Measurements from ENCODE around the gene HOGA1. TPM values are rescaled to one million over a fixed set of nuclear protein-coding genes. Genes with fewer than 3 reads are reported as not detected.

The HOGA1 gene
- total RNA-seq, 2 experiments from 2014 or later = not detected

GRCh38 chr10:97590748-97591495, 6.7 kb downstream of the HOGA1 start:
- ChIA-PET CTCF (interaction anchor here (0.7 to 0.8 kb wide), 2 partner anchors 14 to 444 kb away, joined by 3 to 5 read pairs; no protein-coding TSS in a partner anchor), POLR2A (interaction anchor here (1.6 kb wide), 1 partner anchor 10 kb away, joined by 3 read pairs; no protein-coding TSS in a partner anchor)
- DNase-seq = no peak
- H3K27ac Mint-ChIP-seq = no peak overlapping the region
- H3K9me3 Mint-ChIP-seq = no peaks in the 10 kb centered on the region
- H3K4me3 Mint-ChIP-seq = no peak overlapping the region
- H3K36me3 Mint-ChIP-seq (ENCODE audit: low read depth) = no peaks in the 10 kb centered on the region
- peaks cover 2% of the 10 kb centered on the region for H3K27me3 Mint-ChIP-seq
- H3K4me1 Mint-ChIP-seq = peaks cover 18% of the 10 kb centered on the region

DNA sequence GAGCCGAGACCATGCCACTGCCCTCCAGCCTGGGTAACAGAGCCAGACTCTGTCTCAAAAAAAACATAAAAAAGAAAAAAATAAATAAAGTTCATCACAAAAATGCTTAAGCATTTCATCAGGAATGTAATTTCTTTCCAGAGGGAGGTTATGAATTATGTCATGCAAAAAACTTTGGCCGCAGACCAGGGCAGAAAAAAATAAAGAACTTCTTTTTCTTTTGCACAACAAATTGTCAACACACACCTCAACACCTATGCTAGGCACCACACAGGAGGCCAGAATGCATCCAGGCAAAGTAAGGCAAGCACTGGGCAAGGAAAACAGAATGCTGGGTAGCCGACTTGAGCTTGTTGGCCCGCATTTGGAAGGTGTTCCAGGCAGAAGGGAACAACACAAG, 9.2 kb downstream of the HOGA1 start:
- no peaks in the 10 kb centered on the region for H3K27me3 Mint-ChIP-seq

GRCh38 chr10:97596101-97597082, 12.2 kb downstream of the HOGA1 start:
- DNase-seq = no peak
- ChIA-PET CTCF (interaction anchor here (1.1 kb wide), 1 partner anchor 25 kb away, joined by 3 read pairs; no protein-coding TSS in a partner anchor), POLR2A (no interaction called here)
- Mint-ChIP-seq H3K36me3 (ENCODE audit: low read depth) (no peaks in the 10 kb centered on the region), H3K27ac (no peak overlapping the region), H3K9me3 (no peaks in the 10 kb centered on the region), H3K27me3 (no peaks in the 10 kb centered on the region), H3K4me3 (no peak overlapping the region), H3K4me1 (no peaks in the 10 kb centered on the region)

More for the DNA sequence above, 9.2 kb downstream of the HOGA1 start:
- POLR2A ChIA-PET = no interaction called here
- peaks cover 18% of the 10 kb centered on the region for H3K4me1 Mint-ChIP-seq
- H3K36me3 Mint-ChIP-seq (ENCODE audit: low read depth) = no peaks in the 10 kb centered on the region
- no peak overlapping the region for H3K4me3 Mint-ChIP-seq
- DNase-seq = no peak
- no peaks in the 10 kb centered on the region for H3K9me3 Mint-ChIP-seq
- H3K27ac Mint-ChIP-seq = no peak overlapping the region
- CTCF ChIA-PET = interaction anchor here (1.7 kb wide), 1 partner anchor 21 kb away, joined by 4 read pairs; the partner anchor contains the start of gene ANKRD2

- H3K4me1 Mint-ChIP-seq = no peaks in the 10 kb centered on the region
- no peaks in the 10 kb centered on the region for H3K9me3 Mint-ChIP-seq
- no peaks in the 10 kb centered on the region for H3K27me3 Mint-ChIP-seq
- CTCF ChIA-PET = interaction anchor here (2.6 kb wide), 1 partner anchor 26 kb away, joined by 10 read pairs; the partner anchor contains the start of gene ANKRD2
- no peak for DNase-seq
- POLR2A ChIA-PET = no interaction called here
- no peak overlapping the region for H3K4me3 Mint-ChIP-seq
- no peak overlapping the region for H3K27ac Mint-ChIP-seq
- no peaks in the 10 kb centered on the region for H3K36me3 Mint-ChIP-seq (ENCODE audit: low read depth)
These were observed 13.6 kb downstream of the HOGA1 start for GRCh38 chr10:97597778-97598177.

DNA sequence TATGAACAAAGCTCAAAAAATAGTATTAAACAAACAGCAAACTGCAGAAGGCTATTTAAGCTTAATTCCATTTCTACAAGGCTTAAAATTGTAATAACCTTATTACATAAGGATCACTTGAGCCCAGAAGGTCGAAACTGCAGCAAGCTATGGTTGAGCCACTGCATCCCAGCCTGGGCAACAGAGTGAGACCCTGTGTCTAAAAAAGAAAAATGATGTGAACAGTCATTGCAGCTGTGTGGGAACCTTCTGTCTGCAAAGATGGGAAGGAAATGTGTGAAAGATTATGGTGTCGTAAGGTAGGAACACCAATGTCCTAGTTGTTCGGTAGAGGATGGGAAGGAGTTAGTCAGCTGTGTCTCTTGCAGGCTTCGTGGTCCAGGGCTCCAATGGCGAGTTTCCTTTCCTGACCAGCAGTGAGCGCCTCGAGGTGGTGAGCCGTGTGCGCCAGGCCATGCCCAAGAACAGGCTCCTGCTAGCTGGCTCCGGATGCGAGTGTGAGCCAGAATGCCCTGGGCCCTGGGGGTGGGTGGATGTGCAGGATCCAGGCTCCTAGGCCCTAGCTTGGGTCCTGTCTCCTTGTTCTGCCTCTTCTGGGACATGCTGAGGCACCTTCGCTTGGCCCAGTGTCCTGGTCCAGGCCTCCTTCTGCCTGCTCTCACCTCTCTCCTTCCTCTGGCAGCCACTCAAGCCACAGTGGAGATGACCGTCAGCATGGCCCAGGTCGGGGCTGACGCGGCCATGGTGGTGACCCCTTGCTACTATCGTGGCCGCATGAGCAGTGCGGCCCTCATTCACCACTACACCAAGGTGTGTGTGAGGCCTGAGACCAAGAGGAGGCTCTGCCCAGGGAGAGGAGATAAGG, 14.4 kb downstream of the HOGA1 start:
- Mint-ChIP-seq H3K4me3 (no peak overlapping the region), H3K27me3 (no peaks in the 10 kb centered on the region)

DNA sequence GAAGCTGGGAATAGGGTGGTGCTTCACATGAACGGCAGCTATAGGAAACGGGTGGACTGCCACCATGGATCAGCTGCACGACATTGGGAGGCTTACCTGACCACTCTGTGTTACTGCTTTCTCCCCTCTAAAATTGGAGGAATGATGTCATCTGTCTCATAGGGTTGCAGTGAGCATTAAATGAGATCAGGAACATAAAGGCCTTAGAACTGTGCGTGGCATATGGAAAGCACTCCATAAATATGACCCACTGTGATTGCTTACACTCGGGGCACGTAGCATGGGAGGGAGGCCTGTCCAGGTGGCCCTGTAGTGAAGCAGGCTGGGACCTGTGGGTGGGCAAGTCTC, 15.1 kb downstream of the HOGA1 start:
- POLR2A ChIA-PET = no interaction called here
- Mint-ChIP-seq H3K4me1 (no peaks in the 10 kb centered on the region), H3K27ac (no peak overlapping the region), H3K36me3 (ENCODE audit: low read depth) (no peaks in the 10 kb centered on the region), H3K27me3 (no peaks in the 10 kb centered on the region), H3K4me3 (no peak overlapping the region), H3K9me3 (no peaks in the 10 kb centered on the region)
- DNase-seq = no peak
- CTCF ChIA-PET = interaction anchor here (2.6 kb wide), 1 partner anchor 27 kb away, joined by 10 read pairs; the partner anchor contains the start of gene ANKRD2

More for the DNA sequence above, 14.4 kb downstream of the HOGA1 start:
- H3K9me3 Mint-ChIP-seq = no peaks in the 10 kb centered on the region
- no peak for DNase-seq
- no peaks in the 10 kb centered on the region for H3K4me1 Mint-ChIP-seq
- no peaks in the 10 kb centered on the region for H3K36me3 Mint-ChIP-seq (ENCODE audit: low read depth)
- ChIA-PET CTCF (interaction anchor here (2.6 kb wide), 1 partner anchor 27 kb away, joined by 10 read pairs; the partner anchor contains the start of gene ANKRD2), POLR2A (no interaction called here)
- H3K27ac Mint-ChIP-seq = no peak overlapping the region

GRCh38 chr10:97600616-97601015, 16.4 kb downstream of the HOGA1 start:
- no peak overlapping the region for H3K27ac Mint-ChIP-seq
- CTCF ChIA-PET = interaction anchor here (0.8 kb wide), 1 partner anchor 106 kb away, joined by 3 read pairs; no protein-coding TSS in a partner anchor
- no peak for DNase-seq
- POLR2A ChIA-PET = interaction anchor here (1.1 kb wide), 1 partner anchor 10 kb away, joined by 3 read pairs; no protein-coding TSS in a partner anchor
- no peak overlapping the region for H3K4me3 Mint-ChIP-seq
- H3K4me1 Mint-ChIP-seq = no peaks in the 10 kb centered on the region
- H3K9me3 Mint-ChIP-seq = no peaks in the 10 kb centered on the region
- no peaks in the 10 kb centered on the region for H3K36me3 Mint-ChIP-seq (ENCODE audit: low read depth)
- H3K27me3 Mint-ChIP-seq = no peaks in the 10 kb centered on the region

GRCh38 chr10:97601268-97602215, 17.4 kb downstream of the HOGA1 start:
- no peak for DNase-seq

GRCh38 chr10:97607095-97607636, 23.0 kb downstream of the HOGA1 start:
- Mint-ChIP-seq H3K4me1 (no peaks in the 10 kb centered on the region), H3K9me3 (no peaks in the 10 kb centered on the region), H3K36me3 (ENCODE audit: low read depth) (no peaks in the 10 kb centered on the region), H3K4me3 (no peak overlapping the region), H3K27me3 (peaks cover 1% of the 10 kb centered on the region), H3K27ac (no peak overlapping the region)
- CTCF ChIA-PET = no interaction called here
- POLR2A ChIA-PET = no interaction called here
- no peak for DNase-seq

More at GRCh38 chr10:97601268-97602215, 17.4 kb downstream of the HOGA1 start:
- POLR2A ChIA-PET = interaction anchor here (1.1 kb wide), 1 partner anchor 11 kb away, joined by 3 read pairs; no protein-coding TSS in a partner anchor
- CTCF ChIA-PET = interaction anchor here (0.8 kb wide), 1 partner anchor 107 kb away, joined by 3 read pairs; no protein-coding TSS in a partner anchor
- Mint-ChIP-seq H3K36me3 (ENCODE audit: low read depth) (no peaks in the 10 kb centered on the region), H3K4me3 (no peak overlapping the region), H3K9me3 (no peaks in the 10 kb centered on the region), H3K27me3 (no peaks in the 10 kb centered on the region), H3K27ac (no peak overlapping the region), H3K4me1 (no peaks in the 10 kb centered on the region)

- H3K27me3 Mint-ChIP-seq = peaks cover 1% of the 10 kb centered on the region
- no peaks in the 10 kb centered on the region for H3K9me3 Mint-ChIP-seq
- H3K4me3 Mint-ChIP-seq = no peak overlapping the region
- DNase-seq = no peak
- H3K27ac Mint-ChIP-seq = no peak overlapping the region
- H3K4me1 Mint-ChIP-seq = no peaks in the 10 kb centered on the region
- CTCF ChIA-PET = no interaction called here
- no peaks in the 10 kb centered on the region for H3K36me3 Mint-ChIP-seq (ENCODE audit: low read depth)
- POLR2A ChIA-PET = no interaction called here
These were observed 24.9 kb downstream of the HOGA1 start for GRCh38 chr10:97608991-97609561.

- ChIA-PET POLR2A (no interaction called here), CTCF (interaction anchor here (1.4 to 1.5 kb wide), 3 partner anchors 39 to 146 kb away, joined by 3 to 14 read pairs (median 5); partner anchors contain the start of gene ANKRD2)
- H3K4me3 Mint-ChIP-seq = no peak overlapping the region
- no peaks in the 10 kb centered on the region for H3K9me3 Mint-ChIP-seq
- no peak for DNase-seq
- no peaks in the 10 kb centered on the region for H3K4me1 Mint-ChIP-seq
- no peak overlapping the region for H3K27ac Mint-ChIP-seq
- H3K27me3 Mint-ChIP-seq = peaks cover 1% of the 10 kb centered on the region
- H3K36me3 Mint-ChIP-seq (ENCODE audit: low read depth) = no peaks in the 10 kb centered on the region
These were observed 27.3 kb downstream of the HOGA1 start for GRCh38 chr10:97611473-97611872.
